DOHH2 (cell line): ENCODE results near the gene GAK.

Experiments
- H3F3A ChIP-seq: fragments of 200-600 bp; sonication (generic), shearing (Covaris generic); 2 replicates; pipeline ENCODE4 v1.6.0; 2016; ENCODE audit warnings: antibody characterized with exemption, mild to moderate bottlenecking; ENCODE audit not compliant: control insufficient read depth, insufficient read depth
- H3K27ac ChIP-seq: fragments of 200-600 bp; sonication (generic); 2 replicates; pipeline ENCODE4 v1.5.1; 2014; ENCODE audit warnings: low read depth, mild to moderate bottlenecking, low read length, moderate library complexity
- H3K27me3 ChIP-seq: fragments of 200-600 bp; sonication (generic); 2 replicates; pipeline ENCODE4 v1.6.1; 2014; ENCODE audit warnings: mild to moderate bottlenecking, low read length, mixed read lengths; ENCODE audit not compliant: control insufficient read depth
- H3K36me3 ChIP-seq: fragments of 200-600 bp; sonication (generic); 2 replicates; pipeline ENCODE4 v1.6.1; 2014; ENCODE audit warnings: mild to moderate bottlenecking, low read length, moderate library complexity, mixed read lengths; ENCODE audit not compliant: control insufficient read depth
- H3K4me1 ChIP-seq: fragments of 200-600 bp; sonication (generic); 2 replicates; pipeline ENCODE4 v1.6.1; 2014; ENCODE audit warnings: mild to moderate bottlenecking, low read length, mixed read lengths; ENCODE audit not compliant: control insufficient read depth
- H3K4me2 ChIP-seq: fragments of 200-600 bp; sonication (generic); 2 replicates; pipeline ENCODE4 v1.6.0; 2014; ENCODE audit warnings: mild to moderate bottlenecking, low read length, moderate library complexity
- H3K4me3 ChIP-seq: fragments of 200-600 bp; sonication (generic); 2 replicates; pipeline ENCODE4 v1.5.1; 2014; ENCODE audit warnings: mild to moderate bottlenecking, low read length, mixed read lengths
- H3K79me2 ChIP-seq: fragments of 200-600 bp; sonication (generic); 2 replicates; pipeline ENCODE4 v1.6.1; 2014; ENCODE audit warnings: mild to moderate bottlenecking, low read length, mixed read lengths; ENCODE audit not compliant: control insufficient read depth
- H3K9me2 ChIP-seq: fragments of 200-600 bp; sonication (generic); replicated peaks from 2 replicates; pipeline ENCODE4 v1.6.1; 2014; ENCODE audit warnings: mild to moderate bottlenecking, low read length, mixed read lengths; ENCODE audit not compliant: control insufficient read depth
- H3K9me3 ChIP-seq: fragments of 200-600 bp; sonication (generic); 2 replicates; pipeline ENCODE4 v1.6.1; 2014; ENCODE audit warnings: antibody characterized with exemption, low read length, mixed read lengths; ENCODE audit not compliant: control insufficient read depth, insufficient read depth
- H4K20me1 ChIP-seq: fragments of 200-600 bp; sonication (generic); 2 replicates; pipeline ENCODE4 v1.6.0; 2014; ENCODE audit warnings: low read depth, mild to moderate bottlenecking, antibody characterized with exemption, low read length, moderate library complexity; ENCODE audit not compliant: control insufficient read depth, insufficient read depth
- CTCF ChIP-seq: fragments of 200-600 bp; sonication (generic); IDR thresholded peaks from one replicate; pipeline ENCODE4 v1.5.1; 2014; ENCODE audit warnings: antibody characterized with exemption, mild to moderate bottlenecking, low read depth, low read length; ENCODE audit not compliant: poor library complexity, severe bottlenecking
- EZH2phosphoT487 ChIP-seq: fragments of 200-600 bp; sonication (generic); IDR thresholded peaks from 2 replicates; pipeline ENCODE4 v1.6.1; 2017; ENCODE audit warnings: borderline replicate concordance, mild to moderate bottlenecking, antibody characterized with exemption, low read length, moderate library complexity, mixed read lengths

The GAK gene

GRCh38 chr4:860561-860960 lies 71.6 kb downstream of the GAK start:
- no peak for TF ChIP-seq EZH2phosphoT487
- no peak for TF ChIP-seq CTCF
- Histone ChIP-seq H3K36me3 (peaks cover 59% of the 10 kb centered on the region), H3K9me2 (no peaks in the 10 kb centered on the region)

GRCh38 chr4:859496-859895 lies 72.6 kb downstream of the GAK start:
- Histone ChIP-seq H3K4me3 (no peak overlapping the region), H3K4me2 (no peak overlapping the region), H3K27ac (no peak overlapping the region), H3K9me2 (no peaks in the 10 kb centered on the region), H3K27me3 (no peaks in the 10 kb centered on the region), H3K79me2 (no peaks in the 10 kb centered on the region), H4K20me1 (no peaks in the 10 kb centered on the region), H3F3A (peaks cover 13% of the 10 kb centered on the region), H3K9me3 (peaks cover 36% of the 10 kb centered on the region), H3K36me3 (peaks cover 58% of the 10 kb centered on the region), H3K4me1 (no peaks in the 10 kb centered on the region)
- no peak for TF ChIP-seq CTCF
- TF ChIP-seq EZH2phosphoT487 = no peak

More at GRCh38 chr4:860561-860960, 71.6 kb downstream of the GAK start:
- H4K20me1 ChIP-seq = no peaks in the 10 kb centered on the region
- H3K4me1 ChIP-seq = no peaks in the 10 kb centered on the region
- no peaks in the 10 kb centered on the region for H3K27me3 ChIP-seq
- H3K27ac ChIP-seq = no peak overlapping the region
- H3K9me3 ChIP-seq = peaks cover 36% of the 10 kb centered on the region
- H3K4me2 ChIP-seq = no peak overlapping the region
- H3K79me2 ChIP-seq = no peaks in the 10 kb centered on the region
- no peak overlapping the region for H3K4me3 ChIP-seq
- H3F3A ChIP-seq = peaks cover 13% of the 10 kb centered on the region

GRCh38 chr4:858831-859451 lies 73.2 kb downstream of the GAK start:
- H3K27ac ChIP-seq = no peak overlapping the region
- H4K20me1 ChIP-seq = no peaks in the 10 kb centered on the region
- H3K9me2 ChIP-seq = no peaks in the 10 kb centered on the region
- H3F3A ChIP-seq = peaks cover 13% of the 10 kb centered on the region
- peaks cover 55% of the 10 kb centered on the region for H3K36me3 ChIP-seq
- TF ChIP-seq CTCF (no peak), EZH2phosphoT487 (no peak)
- H3K9me3 ChIP-seq = peaks cover 36% of the 10 kb centered on the region
- H3K4me3 ChIP-seq = no peak overlapping the region
- no peaks in the 10 kb centered on the region for H3K27me3 ChIP-seq
- H3K79me2 ChIP-seq = no peaks in the 10 kb centered on the region
- no peaks in the 10 kb centered on the region for H3K4me1 ChIP-seq
- no peak overlapping the region for H3K4me2 ChIP-seq
